Right lobe of liver (tissue), 6 donors: ENCODE measurements around the gene LITAFD. TPM values are rescaled to one million over a fixed set of nuclear protein-coding genes. Genes with fewer than 3 reads are reported as not detected.
"Not testable (repeated sequence)": the region's sequence is repeated elsewhere in the genome, so short reads cannot be mapped to it uniquely, and the experiment has no call there.

Source experiments
- ATAC-seq, 4 donors: fragments of 200-7000 bp; cut with Tn5 transposase; one replicate each; pipeline ENCODE4 v1.9.1; 2020; ENCODE audit warnings: mild to moderate bottlenecking in 4 of 4, moderate library complexity in 4 of 4
- DNase-seq, 3 donors: peaks; one replicate each; pipeline ENCODE4 v3.0.0-alpha.2; 2020
- H3K27ac ChIP-seq, 3 donors: fragments of 200-600 bp; one replicate each; pipeline ENCODE4 v1.8.0; 2022
- H3K27me3 ChIP-seq, 2 donors: fragments of 200-600 bp; one replicate each; pipeline ENCODE4 v1.8.0; 2022
- H3K36me3 ChIP-seq, 4 donors: fragments of 200-600 bp; sonication (generic) in 1 of 4; one replicate each; pipeline versions ENCODE4 v1.5.1 to v1.8.0; 2017 to 2022; ENCODE audit warnings: control low read depth in 1 of 4
- H3K4me1 ChIP-seq, 4 donors: fragments of 200-600 bp; sonication (generic) in 1 of 4; one replicate each; pipeline versions ENCODE4 v1.5.1 to v1.8.0; 2017 to 2022; ENCODE audit warnings: control low read depth in 1 of 4
- H3K4me3 ChIP-seq, 3 donors: fragments of 200-600 bp; one replicate each; pipeline ENCODE4 v1.8.0; 2022
- H3K9me3 ChIP-seq, 4 donors: fragments of 200-600 bp; sonication (generic) in 1 of 4; one replicate each; pipeline versions ENCODE4 v1.5.1 to v1.8.0; 2017 to 2022; ENCODE audit warnings: control low read depth in 1 of 4
- CTCF ChIP-seq, 4 donors: fragments of 200-600 bp in 3 of 4; fragments of 450-650 bp in 1 of 4; IDR thresholded peaks; one replicate each; pipeline versions ENCODE4 v1.5.1 to v1.8.0; 2016 to 2022; ENCODE audit warnings: antibody characterized with exemption in 4 of 4, mild to moderate bottlenecking in 2 of 4
- POLR2A ChIP-seq: fragments of 450-650 bp; IDR thresholded peaks from one replicate; pipeline ENCODE4 v1.6.1; 2017; ENCODE audit warnings: antibody characterized with exemption, mild to moderate bottlenecking
- WGBS: methylation state at CpG from one replicate; pipeline ENCODE4 v1.1.6; 2018; ENCODE audit warnings: low coverage, low lambda C conversion rate; ENCODE audit not compliant: insufficient coverage; ENCODE audit errors: missing lambda C conversion rate; 5-methylcytosine and 5-hydroxymethylcytosine counted together
- intact Hi-C, 2 donors: fragments of 100-400 bp; cut with DNase I; formaldehyde crosslinking; loops; one replicate each; pipeline versions ENCODE4 v1.11.2 to v1.14.1; 2022
- total RNA-seq, 6 experiments: library from RNA; depleted of rRNA in 2 of 6; stranded (reverse); fragments of >200 nt in 2 of 6; fragmentation: NEBNext Ultra II Directional in 3 of 6; extraction: Animal tissue kit (Norgen Biotek cat#: 25700) in 3 of 6; gene quantifications; one replicate each; pipeline versions ENCODE4 v1.1.0 to v1.2.4, GENCODE V29; 2016 to 2023
- donor health status: DM: no; HTN: yes; CAD: no.
- donor health status: DM: no; HTN: no; CAD: no.
- donor health status: DM: no; HTN: no; CAD: no.
- donor health status: DM: no; HTN: yes; CAD: no.
- donor health status: DM: no; HTN: yes; CAD: no.

The LITAFD gene
- total RNA-seq, 6 experiments from 2014 or later, result not detected

- Histone ChIP-seq H3K36me3 (peaks cover 5 to 97% (median 28%) of the 10 kb centered on the region in 4 donors), H3K4me1 (no peaks in the 10 kb centered on the region), H3K27me3 (no peaks in the 10 kb centered on the region), H3K9me3 (no peaks in the 10 kb centered on the region), H3K27ac (no peak overlapping the region), H3K4me3 (no peak overlapping the region)
- intact Hi-C loops, result no loop called here
- ATAC-seq, result no peak
- 84% methylated on average over 5 of the region's 7 CpGs for WGBS
- DNase-seq, result no peak
- TF ChIP-seq CTCF (IDR thresholded peaks at IDR 0.05) (no peak), POLR2A (no peak)
These were observed 33.7 kb downstream of the LITAFD start for GRCh38 chr16:8915722-8916301.

- Histone ChIP-seq H3K36me3 (peaks cover 5 to 98% (median 31%) of the 10 kb centered on the region in 4 donors), H3K9me3 (no peaks in the 10 kb centered on the region), H3K4me1 (no peaks in the 10 kb centered on the region), H3K27ac (no peak overlapping the region), H3K4me3 (no peak overlapping the region), H3K27me3 (no peaks in the 10 kb centered on the region)
- intact Hi-C loops, result no loop called here
- no peak for ATAC-seq
- TF ChIP-seq POLR2A (no peak), CTCF (IDR thresholded peaks at IDR 0.05) (no peak)
- DNase-seq, result no peak
- 73% methylated on average over 5 of the region's 5 CpGs for WGBS
These were observed 34.5 kb downstream of the LITAFD start for GRCh38 chr16:8916541-8917225.

- ATAC-seq, intact Hi-C loops: not testable (repeated sequence)
These were observed 35.2 kb downstream of the LITAFD start for GRCh38 chr16:8917336-8917735.

GRCh38 chr16:8919089-8919933 is 37.2 kb downstream of the LITAFD start:
- H3K4me3 ChIP-seq, result no peak overlapping the region
- TF ChIP-seq POLR2A, result no peak
- TF ChIP-seq CTCF (IDR thresholded peaks at IDR 0.05), result no peak
- H3K36me3 ChIP-seq, result peaks cover 5 to 89% (median 31%) of the 10 kb centered on the region in 4 donors
- no peaks in the 10 kb centered on the region for H3K27me3 ChIP-seq
- intact Hi-C loops, result no loop called here
- DNase-seq (no peak), ATAC-seq (no peak)
- no peak overlapping the region for H3K27ac ChIP-seq
- no peaks in the 10 kb centered on the region for H3K9me3 ChIP-seq
- WGBS, result 62% methylated on average over 13 of the region's 18 CpGs
- peaks cover 0 to 9% (median 2%) of the 10 kb centered on the region in 4 donors for H3K4me1 ChIP-seq

More at GRCh38 chr16:8917336-8917735, 35.2 kb downstream of the LITAFD start:
- not testable (repeated sequence) for H3K4me3 ChIP-seq, H3K9me3 ChIP-seq, H3K4me1 ChIP-seq, DNase-seq, H3K27me3 ChIP-seq, H3K27ac ChIP-seq
- H3K36me3 ChIP-seq, result peaks cover 5 to 98% (median 33%) of the 10 kb centered on the region in 4 donors
- WGBS, result 91% methylated on average over 10 of the region's 10 CpGs
